ENCODE measurements around the gene REXO5. TPM values are rescaled to one million over a fixed set of nuclear protein-coding genes. Genes with fewer than 3 reads are reported as not detected.
A peak's percentile ranks its signal among the peaks of the same experiment; 100 is the strongest.

The REXO5 gene, protein sequence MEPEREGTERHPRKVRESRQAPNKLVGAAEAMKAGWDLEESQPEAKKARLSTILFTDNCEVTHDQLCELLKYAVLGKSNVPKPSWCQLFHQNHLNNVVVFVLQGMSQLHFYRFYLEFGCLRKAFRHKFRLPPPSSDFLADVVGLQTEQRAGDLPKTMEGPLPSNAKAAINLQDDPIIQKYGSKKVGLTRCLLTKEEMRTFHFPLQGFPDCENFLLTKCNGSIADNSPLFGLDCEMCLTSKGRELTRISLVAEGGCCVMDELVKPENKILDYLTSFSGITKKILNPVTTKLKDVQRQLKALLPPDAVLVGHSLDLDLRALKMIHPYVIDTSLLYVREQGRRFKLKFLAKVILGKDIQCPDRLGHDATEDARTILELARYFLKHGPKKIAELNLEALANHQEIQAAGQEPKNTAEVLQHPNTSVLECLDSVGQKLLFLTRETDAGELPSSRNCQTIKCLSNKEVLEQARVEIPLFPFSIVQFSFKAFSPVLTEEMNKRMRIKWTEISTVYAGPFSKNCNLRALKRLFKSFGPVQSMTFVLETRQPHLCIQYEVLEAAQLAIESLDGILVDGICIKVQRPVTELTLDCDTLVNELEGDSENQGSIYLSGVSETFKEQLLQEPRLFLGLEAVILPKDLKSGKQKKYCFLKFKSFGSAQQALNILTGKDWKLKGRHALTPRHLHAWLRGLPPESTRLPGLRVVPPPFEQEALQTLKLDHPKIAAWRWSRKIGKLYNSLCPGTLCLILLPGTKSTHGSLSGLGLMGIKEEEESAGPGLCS
- total RNA-seq, result 1 to 10 TPM; 3.1 to 6.9 (median 5.2) TPM
- polyA plus RNA-seq, result 1 to 10 TPM; 2.0 to 2.6 TPM
- long read RNA-seq, donor 1, partial matches to known transcripts, result 3 of 6 reads
- long read RNA-seq, donor 1, other reads (novel, unspliced or antisense), result 2 of 6 reads
- long read RNA-seq, donor 2, partial matches to known transcripts, result 0 of 5 reads
- long read RNA-seq, donor 2, other reads (novel, unspliced or antisense), result 1 of 5 reads
- long read RNA-seq, donor 3, partial matches to known transcripts, result 1 of 11 reads
- long read RNA-seq, donor 3, other reads (novel, unspliced or antisense), result 6 of 11 reads

DNA sequence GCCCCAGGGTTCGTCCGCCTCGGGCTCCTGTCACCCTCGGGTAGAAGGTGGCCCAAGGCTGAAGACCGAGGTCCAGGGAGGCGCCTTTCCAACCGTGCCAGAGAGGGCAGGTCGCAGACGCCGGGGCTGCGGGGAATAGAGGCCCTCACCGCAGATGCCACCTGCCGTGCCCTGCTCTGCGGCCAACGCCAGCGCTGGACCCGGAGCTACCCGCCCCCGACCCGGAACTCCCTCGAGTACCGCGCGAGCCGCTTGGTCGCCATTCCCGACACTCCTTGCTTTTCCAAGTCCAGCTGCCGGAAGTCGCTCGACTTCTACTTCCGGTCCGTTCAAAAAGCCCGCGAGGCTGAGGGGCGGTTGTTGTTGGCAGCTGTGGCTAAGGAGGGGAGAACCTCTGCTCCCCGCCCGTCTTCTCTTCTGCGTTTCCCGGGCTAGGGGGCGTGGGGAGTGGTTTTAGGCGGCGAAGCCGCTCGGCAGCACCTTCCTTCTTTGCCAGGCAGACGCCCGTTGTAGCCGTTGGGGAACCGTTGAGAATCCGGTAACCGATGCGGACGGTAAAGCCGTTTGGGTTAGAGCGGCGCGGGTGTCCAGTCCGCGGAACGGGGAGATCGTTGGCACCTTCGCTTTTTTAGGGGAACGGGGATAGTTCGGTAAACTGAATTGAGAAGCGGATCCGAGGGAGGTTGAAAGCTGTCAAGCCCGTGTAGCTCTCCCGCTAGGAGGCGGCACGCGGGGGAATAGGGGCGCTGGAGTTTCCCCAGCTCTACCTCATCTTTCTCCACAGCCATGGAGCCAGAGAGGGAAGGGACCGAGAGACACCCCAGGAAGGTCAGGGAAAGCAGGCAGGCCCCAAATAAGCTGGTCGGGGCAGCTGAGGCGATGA is at the start of gene REXO5, which contains the start of gene ERI2:
TSS of gene REXO5 (plus strand) at position 360 of the 883 bp plus-strand sequence. CDS start at position 787, 427 bp downstream.
TSS of gene ERI2 (minus strand) at position 305 of the 883 bp plus-strand sequence. CDS start at position 263, 42 bp downstream.
- peak; percentile 90 to 92 for DNase-seq
- intact Hi-C loops (cut with DNase I), result loop anchor here in 2 of 10 donors (2.0 to 5.0 kb wide), 4 partner anchors 42 to 296 kb away; partner anchors contain the start of genes DCUN1D3 (in 1 of the 2) and LYRM1 (in 1 of the 2)

GRCh38 chr16:20760346-20760745 is 46.0 kb upstream of the REXO5 start:
- no peaks in the 10 kb centered on the region for H3K36me3 ChIP-seq
- peaks cover 0 to 13% (median 0%) of the 10 kb centered on the region in 11 donors for H3K9me3 ChIP-seq
- peaks cover 0 to 13% (median 0%) of the 10 kb centered on the region in 9 donors for H3K4me1 ChIP-seq
- intact Hi-C loops (cut with DNase I), result no loop called here
- DNase-seq, result no peak
- no peaks in the 10 kb centered on the region for H3K27me3 ChIP-seq
- TF ChIP-seq, protein P1, sequence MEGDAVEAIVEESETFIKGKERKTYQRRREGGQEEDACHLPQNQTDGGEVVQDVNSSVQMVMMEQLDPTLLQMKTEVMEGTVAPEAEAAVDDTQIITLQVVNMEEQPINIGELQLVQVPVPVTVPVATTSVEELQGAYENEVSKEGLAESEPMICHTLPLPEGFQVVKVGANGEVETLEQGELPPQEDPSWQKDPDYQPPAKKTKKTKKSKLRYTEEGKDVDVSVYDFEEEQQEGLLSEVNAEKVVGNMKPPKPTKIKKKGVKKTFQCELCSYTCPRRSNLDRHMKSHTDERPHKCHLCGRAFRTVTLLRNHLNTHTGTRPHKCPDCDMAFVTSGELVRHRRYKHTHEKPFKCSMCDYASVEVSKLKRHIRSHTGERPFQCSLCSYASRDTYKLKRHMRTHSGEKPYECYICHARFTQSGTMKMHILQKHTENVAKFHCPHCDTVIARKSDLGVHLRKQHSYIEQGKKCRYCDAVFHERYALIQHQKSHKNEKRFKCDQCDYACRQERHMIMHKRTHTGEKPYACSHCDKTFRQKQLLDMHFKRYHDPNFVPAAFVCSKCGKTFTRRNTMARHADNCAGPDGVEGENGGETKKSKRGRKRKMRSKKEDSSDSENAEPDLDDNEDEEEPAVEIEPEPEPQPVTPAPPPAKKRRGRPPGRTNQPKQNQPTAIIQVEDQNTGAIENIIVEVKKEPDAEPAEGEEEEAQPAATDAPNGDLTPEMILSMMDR (IDR thresholded peaks at IDR 0.05), result no peak
- no peak overlapping the region for H3K27ac ChIP-seq
- no peak overlapping the region for H3K4me3 ChIP-seq
- no peak for ATAC-seq
- 78 to 80% methylated on average over 2 of the region's 2 CpGs for WGBS, 2 donors

More for the DNA sequence above, at the start of gene REXO5, which contains the start of gene ERI2:
- TF ChIP-seq, protein P1 (IDR thresholded peaks at IDR 0.05), result peak in 7 of 9 donors; percentile 32 to 64 (median 51)
- WGBS, 2 donors, result 0 to 1% methylated on average over 73 to 74 of the region's 74 CpGs
- Histone ChIP-seq H3K9me3 (no peaks in the 10 kb centered on the region), H3K4me3 (peak within 1 kb of the TSS; percentile 73 to 95 (median 88)), H3K27ac (peak within 1 kb of the TSS; percentile 89 to 97 (median 95)), H3K4me1 (peaks cover 0 to 32% (median 17%) of the 10 kb centered on the region in 9 donors), H3K27me3 (no peaks in the 10 kb centered on the region), H3K36me3 (peaks cover 0 to 20% (median 0%) of the 10 kb centered on the region in 9 donors)
- ATAC-seq, result peak; percentile 94 to 97 (median 96)

DNA sequence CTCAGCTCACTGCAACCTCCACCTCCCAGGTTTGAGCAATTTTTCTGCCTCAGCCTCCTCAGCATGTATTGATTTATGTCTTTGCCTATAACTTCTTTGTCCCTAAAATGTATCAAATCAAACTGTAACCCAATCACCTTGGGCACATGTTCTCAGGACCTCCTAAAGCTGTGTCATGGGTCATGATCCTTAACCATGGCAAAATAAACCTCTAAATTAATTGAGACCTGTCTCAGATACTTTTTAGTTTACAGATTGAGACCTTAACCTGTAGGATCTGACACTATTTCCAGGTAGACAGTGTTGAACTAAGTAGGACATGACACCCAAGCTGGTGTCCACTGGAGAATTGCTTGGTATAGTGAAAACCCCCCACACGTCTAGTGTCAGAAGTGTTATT is 45.2 kb upstream of the REXO5 start:
- Histone ChIP-seq H3K4me3 (no peak overlapping the region), H3K9me3 (peaks cover 0 to 13% (median 0%) of the 10 kb centered on the region in 11 donors), H3K4me1 (peaks cover 0 to 13% (median 0%) of the 10 kb centered on the region in 9 donors), H3K27me3 (no peaks in the 10 kb centered on the region), H3K27ac (no peak overlapping the region), H3K36me3 (no peaks in the 10 kb centered on the region)
- WGBS, 2 donors, result 72 to 88% methylated on average over 1 of the region's 1 CpG
- ATAC-seq, result no peak
- TF ChIP-seq, protein P1 (IDR thresholded peaks at IDR 0.05), result no peak
- intact Hi-C loops (cut with DNase I), result no loop called here
- DNase-seq, result no peak
